ENCODE measurements around the gene CFAP70. TPM values are rescaled to one million over a fixed set of nuclear protein-coding genes. Genes with fewer than 3 reads are reported as not detected.

CFAP70 gene
- total and polyA plus RNA-seq, 2 of the 8 experiments (the other 6 are each of a cell fraction or from before 2014, with no cell fraction given) = 0.21 to 0.30 TPM

DNA sequence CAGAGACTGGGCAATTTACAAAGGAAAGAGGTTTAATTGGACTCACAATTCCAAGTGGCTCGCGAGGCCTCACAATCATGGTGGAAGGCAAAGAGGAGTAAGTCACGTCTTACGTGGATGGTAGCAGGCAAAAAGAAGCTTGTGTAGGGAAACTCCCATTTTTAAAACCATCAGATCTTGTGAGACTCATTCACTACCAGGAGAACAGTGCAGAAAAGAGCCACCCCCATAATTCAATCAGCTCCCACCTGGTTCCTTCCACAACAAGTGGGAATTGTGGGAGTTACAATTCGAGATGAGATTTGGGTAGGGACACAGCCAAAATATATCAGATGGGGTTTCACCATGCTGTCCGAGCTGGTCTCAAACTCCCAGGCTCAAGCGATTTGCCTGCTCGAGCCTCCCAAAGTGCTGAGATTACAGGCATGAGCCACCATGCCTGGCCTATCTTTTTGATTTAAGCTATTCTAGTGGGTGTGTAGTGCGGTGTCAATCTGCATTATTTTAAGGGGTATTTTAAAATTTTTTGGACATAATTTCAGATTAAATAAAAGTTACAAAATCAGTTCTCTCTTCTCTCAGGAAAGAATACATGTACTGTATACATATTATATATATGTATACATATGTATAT, 97.2 kb downstream of the CFAP70 start:
- peaks cover 6 to 7% of the 10 kb centered on the region in 2 experiments; a peak in 1 of 4 replicates for H3K9me3 ChIP-seq (ENCODE audit: insufficient read depth in 2 of 2, low read depth in 1 of 2, low read length in 1 of 2)
- H2BK120ac ChIP-seq (replicated peaks; ENCODE audit: low read depth, low read length) = no peak overlapping the region
- ChIA-PET POLR2A (ENCODE audit: partially characterized antibody) (interaction anchor here (0.7 to 1.7 kb wide), 5 partner anchors 8 to 14 kb away, joined by 3 to 8 read pairs (median 4); partner anchors contain the start of gene DNAJC9), CTCF (ENCODE audit: partially characterized antibody) (interaction anchor here (0.8 kb wide), 1 partner anchor 40 kb away, joined by 3 read pairs; no protein-coding TSS in a partner anchor)
- no peak overlapping the region for H4K5ac ChIP-seq (ENCODE audit: insufficient read length, low read depth, low read length)
- no peak overlapping the region for H2BK5ac ChIP-seq (ENCODE audit: low read depth, low read length)
- no peak overlapping the region for H3K27ac ChIP-seq (ENCODE audit: low read depth, low read length)
- no peak overlapping the region for H2BK20ac ChIP-seq (ENCODE audit: low read length)
- H3K4ac ChIP-seq (replicated peaks; ENCODE audit: insufficient read length, low read depth, low read length) = no peak overlapping the region
- no peak overlapping the region for H3K4me3 ChIP-seq (ENCODE audit: extremely low read depth in 1 of 4, insufficient read depth in 2 of 4, low read depth in 3 of 4, low read length in 4 of 4)
- no peaks in the 10 kb centered on the region for H3K4me1 ChIP-seq (replicated peaks in 1 of 4; ENCODE audit: control insufficient read depth in 3 of 4, insufficient read depth in 4 of 4, low read length in 3 of 4)
- no peaks in the 10 kb centered on the region for H3K79me1 ChIP-seq (ENCODE audit: low read depth, low read length)
- H3K56ac ChIP-seq (replicated peaks; ENCODE audit: insufficient read length, low read depth, low read length) = no peak overlapping the region
- H3K9ac ChIP-seq (replicated peaks in 1 of 4; ENCODE audit: extremely low read depth in 1 of 4, low read depth in 3 of 4, low read length in 3 of 4) = no peak overlapping the region
- no peak overlapping the region for H4K91ac ChIP-seq (replicated peaks; ENCODE audit: insufficient read length, low read length)
- WGBS, 2 experiments (ENCODE audit: extremely low coverage in 1 of 2, insufficient coverage in 1 of 2, insufficient read length in 1 of 2, insufficient replicate concordance in 2 of 2, low coverage in 1 of 2, low lambda C conversion rate in 2 of 2, missing lambda C conversion rate in 1 of 2) = 89% methylated on average over 9 of the region's 9 CpGs; no CpG with 5 or more reads in 1 of the 2 experiments
- no peak overlapping the region for H2AFZ ChIP-seq (ENCODE audit: low read length)
- no peak overlapping the region for H3K23ac ChIP-seq (ENCODE audit: insufficient read length)
- no peak overlapping the region for H4K8ac ChIP-seq (ENCODE audit: extremely low read depth, insufficient read depth, low read length)
- H3K14ac ChIP-seq (ENCODE audit: insufficient read length) = no peak overlapping the region
- H3K18ac ChIP-seq (ENCODE audit: extremely low read depth, low read length) = no peak overlapping the region
- DNase-seq (ENCODE audit: low read depth in 1 of 2, low spot score in 2 of 2) (no peak), FAIRE-seq (no peak)
- H3K23me2 ChIP-seq (ENCODE audit: low read depth, low read length) = no peaks in the 10 kb centered on the region
- H3K4me2 ChIP-seq (ENCODE audit: insufficient read depth in 1 of 2, low read depth in 2 of 2, low read length in 2 of 2) = no peak overlapping the region
- H2AK5ac ChIP-seq (ENCODE audit: low read depth, low read length) = no peak overlapping the region
- no peaks in the 10 kb centered on the region for H4K20me1 ChIP-seq (replicated peaks in 1 of 2; ENCODE audit: control insufficient read depth in 1 of 2, insufficient read depth in 2 of 2, low read length in 2 of 2)
- no peaks in the 10 kb centered on the region for H3K79me2 ChIP-seq (ENCODE audit: control insufficient read depth in 1 of 2, insufficient read depth in 2 of 2, low read length in 2 of 2)
- H2BK12ac ChIP-seq (ENCODE audit: low read depth, low read length) = no peak overlapping the region
- H3K36me3 ChIP-seq (ENCODE audit: control insufficient read depth in 2 of 4, insufficient read depth in 4 of 4, low read length in 3 of 4) = no peaks in the 10 kb centered on the region
- no peaks in the 10 kb centered on the region for H3K27me3 ChIP-seq (replicated peaks in 1 of 4; ENCODE audit: control insufficient read depth in 3 of 4, extremely low read depth in 1 of 4, insufficient read depth in 3 of 4, low read length in 3 of 4)
- H2BK15ac ChIP-seq (ENCODE audit: low read length) = no peak overlapping the region
- TF ChIP-seq YY1 (IDR thresholded peaks at IDR 0.05; ENCODE audit: low read depth, low read length) (no peak), KDM1A (IDR thresholded peaks at IDR 0.05; ENCODE audit: borderline replicate concordance, low read length) (no peak)
